Stimulated activated CD4-positive, alpha-beta T cell treated with anti-CD3 and anti-CD28 coated beads, Interleukin-12 subunit alpha, Interleukin-12 subunit beta, amount 100 ng/mL, for 24 hours (primary cell): ENCODE data around the gene LRTM1.

Experiments used
- DNase-seq, 2 experiments: peaks; one replicate each; pipeline ENCODE4 v3.0.0-alpha.2; 2020; ENCODE audit warnings: low read depth in 2 of 2

The LRTM1 gene

GRCh38 chr3:54928046-54928770 is at the start of gene LRTM1:
Gene LRTM1, minus strand, starts transcription at chr3:54928059. Its CDS starts 148 bp downstream, at chr3:54927911.
- DNase-seq, result no peak

- DNase-seq, result no peak
Measured at GRCh38 chr3:54977439-54977838, 49.6 kb upstream of the LRTM1 start.

- DNase-seq, result no peak
Measured at GRCh38 chr3:54970895-54971294, 43.0 kb upstream of the LRTM1 start.

GRCh38 chr3:54969652-54970051 is 41.8 kb upstream of the LRTM1 start:
- no peak for DNase-seq

- no peak for DNase-seq
Measured at GRCh38 chr3:54968546-54969172, 40.8 kb upstream of the LRTM1 start.

GRCh38 chr3:54967731-54968161 is 39.9 kb upstream of the LRTM1 start:
- no peak for DNase-seq

- DNase-seq, result no peak
Measured at GRCh38 chr3:54966979-54967378, 39.1 kb upstream of the LRTM1 start.

- DNase-seq, result no peak
Measured at GRCh38 chr3:54965746-54966145, 37.9 kb upstream of the LRTM1 start.

- no peak for DNase-seq
Measured at GRCh38 chr3:54964081-54964480, 36.2 kb upstream of the LRTM1 start.

- DNase-seq, result no peak
Measured at GRCh38 chr3:54963641-54964040, 35.8 kb upstream of the LRTM1 start.

GRCh38 chr3:54962200-54962599 is 34.3 kb upstream of the LRTM1 start:
- no peak for DNase-seq

GRCh38 chr3:54960701-54961100 is 32.8 kb upstream of the LRTM1 start:
- no peak for DNase-seq

- no peak for DNase-seq
Measured at GRCh38 chr3:54960082-54960481, 32.2 kb upstream of the LRTM1 start.

GRCh38 chr3:54957711-54958110 is 29.9 kb upstream of the LRTM1 start:
- no peak for DNase-seq

- no peak for DNase-seq
Measured at GRCh38 chr3:54955941-54956340, 28.1 kb upstream of the LRTM1 start.

GRCh38 chr3:54955496-54955895 is 27.6 kb upstream of the LRTM1 start:
- DNase-seq, result no peak

GRCh38 chr3:54954521-54954920 is 26.7 kb upstream of the LRTM1 start:
- no peak for DNase-seq

- no peak for DNase-seq
Measured at GRCh38 chr3:54954022-54954421, 26.2 kb upstream of the LRTM1 start.

GRCh38 chr3:54951405-54951804 is 23.5 kb upstream of the LRTM1 start:
- no peak for DNase-seq

- no peak for DNase-seq
Measured at GRCh38 chr3:54950391-54951003, 22.6 kb upstream of the LRTM1 start.

GRCh38 chr3:54949491-54950044 is 21.7 kb upstream of the LRTM1 start:
- DNase-seq, result no peak

GRCh38 chr3:54941690-54942362 is 14.0 kb upstream of the LRTM1 start:
- DNase-seq, result no peak
